GM19463 (cell line): ENCODE measurements around the gene SLC22A2.
"Not testable (repeated sequence)": the region's sequence is repeated elsewhere in the genome, so short reads cannot be mapped to it uniquely, and the experiment has no call there.

Experiments
- ATAC-seq: cut with Tn5 transposase; IDR thresholded peaks from one replicate; pipeline ENCODE4 v1.9.1; 2021; ENCODE audit warnings: mild to moderate bottlenecking, moderate library complexity; ENCODE audit not compliant: unreplicated experiment

Gene SLC22A2

DNA sequence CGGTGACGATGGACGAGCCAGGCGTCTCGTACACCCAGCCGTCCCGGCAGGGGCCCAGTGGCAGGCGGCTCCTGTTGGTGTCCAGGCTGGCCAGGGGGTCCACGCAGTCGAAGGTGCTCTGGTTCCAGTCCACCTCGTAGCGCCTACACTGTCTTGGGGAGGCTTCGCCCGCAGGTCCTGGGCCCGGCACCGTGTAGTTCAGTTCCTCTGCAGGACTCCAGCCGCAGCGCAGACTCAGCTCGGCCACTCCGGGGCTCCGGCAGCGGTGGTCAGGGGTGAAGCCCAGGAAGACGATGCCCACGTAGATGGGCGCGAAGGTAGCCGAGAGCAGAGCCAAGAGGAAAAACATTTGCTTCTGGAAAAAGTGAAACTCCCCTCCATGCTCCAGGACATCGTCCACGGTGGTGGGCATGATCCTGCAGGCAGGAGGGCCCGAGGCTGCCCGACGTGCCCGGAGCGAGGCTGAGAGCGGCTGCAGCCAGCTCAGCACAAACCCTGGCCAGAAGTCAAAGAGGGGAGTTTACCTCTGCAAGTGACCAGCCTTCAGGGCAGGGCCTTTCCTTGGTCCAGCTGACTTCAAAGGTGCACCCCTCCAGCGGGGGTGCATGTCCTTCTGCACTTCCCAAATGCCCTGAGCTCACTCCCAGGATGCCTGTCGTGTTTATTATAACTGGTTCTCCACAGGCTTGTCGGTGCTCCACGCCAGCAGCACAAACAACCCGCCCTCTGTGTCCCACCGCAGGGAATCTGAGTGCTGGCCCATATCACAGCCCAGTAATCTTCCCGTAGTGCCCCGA lies at the start of gene SLC22A2:
Gene SLC22A2 (minus strand): TSS at position 476 of the 797 bp plus-strand sequence. CDS start 64 bp downstream, at position 412.
- ATAC-seq, result no peak

DNA sequence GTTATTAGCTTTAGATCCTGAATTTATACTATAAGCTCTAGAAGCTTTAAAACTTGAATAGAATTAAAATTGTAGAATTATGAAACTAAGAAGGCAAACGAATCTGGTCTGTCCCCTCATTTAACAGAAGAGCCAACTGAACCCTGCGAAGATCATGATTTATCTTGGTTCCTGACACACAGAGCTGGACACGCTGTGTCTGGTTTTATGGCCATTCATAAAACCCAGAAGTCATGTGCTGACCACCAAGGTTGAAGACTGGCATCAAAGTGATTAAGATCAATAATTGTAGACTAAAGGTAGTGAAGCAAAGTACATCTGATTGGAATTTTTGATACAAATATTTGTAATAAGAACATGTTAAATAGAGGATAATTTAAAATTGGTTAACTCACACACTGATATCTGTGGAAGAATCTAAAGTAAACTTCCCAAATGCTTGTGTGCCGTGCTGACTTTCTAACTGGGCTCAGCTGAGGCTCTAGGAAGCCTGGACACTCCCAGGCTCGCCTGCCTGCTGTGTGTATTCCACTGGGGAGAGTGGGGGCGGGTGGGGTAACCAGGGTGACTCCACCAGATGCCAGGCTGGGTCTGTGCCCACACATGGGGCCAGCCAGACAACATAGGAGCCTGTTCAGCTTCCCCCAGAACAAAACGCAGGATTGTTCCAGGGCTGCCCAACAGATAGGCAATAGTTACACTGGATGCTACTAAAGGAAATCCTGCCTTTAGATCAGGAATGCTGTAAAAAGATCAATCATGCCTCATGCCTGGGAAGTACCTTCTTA lies 47.5 kb upstream of the SLC22A2 start:
- no peak for ATAC-seq

DNA sequence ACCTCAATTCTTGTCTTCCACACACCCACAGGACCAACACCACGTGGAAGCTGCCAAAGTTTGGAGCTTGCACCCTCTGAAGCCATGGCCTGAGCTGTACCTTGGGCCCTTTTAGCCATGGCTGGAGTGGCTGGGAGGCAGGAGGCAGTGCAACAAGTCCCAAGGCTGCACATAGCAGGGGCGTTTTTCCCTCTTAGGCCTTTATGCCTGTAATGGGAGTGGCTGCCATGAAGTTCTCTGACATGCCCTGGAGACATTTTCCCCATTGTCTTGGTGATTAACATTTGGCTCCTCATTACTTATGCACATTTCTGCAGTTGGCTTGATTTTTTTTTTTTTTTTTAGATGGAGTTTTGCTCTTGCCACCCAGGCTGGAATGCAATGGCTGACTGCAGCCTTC lies 45.2 kb upstream of the SLC22A2 start:
- ATAC-seq, result no peak

DNA sequence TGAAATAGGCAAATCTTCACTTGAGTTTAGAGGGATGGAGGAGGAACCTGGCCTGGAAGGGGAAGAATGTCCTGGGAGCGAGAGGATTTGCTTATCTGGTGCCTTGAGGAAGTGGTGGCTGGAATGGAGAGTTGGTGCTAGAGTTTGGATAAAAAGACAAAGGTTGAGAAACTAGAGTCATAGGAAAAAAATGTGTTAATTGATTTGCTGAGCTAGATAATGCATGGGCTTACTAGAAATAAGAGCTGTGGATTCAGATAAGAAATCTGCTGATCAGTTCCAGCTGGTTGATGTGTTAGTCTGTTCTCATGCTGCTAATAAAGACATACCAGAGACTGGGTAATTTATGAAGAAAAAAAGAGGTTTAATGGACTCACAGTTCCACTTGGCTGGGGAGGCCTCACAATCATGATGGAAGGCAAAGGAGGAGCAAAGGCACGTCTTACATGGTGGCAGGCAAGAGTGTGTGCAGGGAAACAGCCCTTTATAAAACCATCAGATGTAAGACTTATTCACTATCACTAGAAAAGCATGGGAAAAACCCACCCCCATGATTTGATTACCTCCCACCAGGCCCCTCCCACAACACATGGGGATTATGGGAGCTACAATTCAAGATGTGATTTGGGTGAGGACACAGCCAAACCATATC lies 43.9 kb upstream of the SLC22A2 start:
- not testable (repeated sequence) for ATAC-seq

DNA sequence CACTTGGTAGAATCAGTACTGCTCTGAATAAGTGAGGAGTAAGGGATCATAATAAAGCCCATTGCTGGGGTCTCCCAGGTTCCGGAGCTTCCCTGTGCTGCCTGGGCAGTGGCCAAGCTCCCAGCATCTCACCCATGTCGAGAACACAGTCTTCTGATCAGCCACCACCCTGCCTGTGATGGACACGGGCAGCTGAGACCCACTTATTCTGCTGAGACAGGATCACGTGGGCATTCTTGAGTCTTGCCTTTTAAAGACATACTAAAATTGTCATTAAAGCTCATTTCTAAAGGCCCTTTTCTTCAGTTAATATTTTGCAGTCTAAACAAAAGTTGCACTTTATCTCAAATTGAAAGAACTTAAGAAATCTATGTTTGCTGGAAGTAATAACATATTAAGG lies 42.7 kb upstream of the SLC22A2 start:
- no peak for ATAC-seq

DNA sequence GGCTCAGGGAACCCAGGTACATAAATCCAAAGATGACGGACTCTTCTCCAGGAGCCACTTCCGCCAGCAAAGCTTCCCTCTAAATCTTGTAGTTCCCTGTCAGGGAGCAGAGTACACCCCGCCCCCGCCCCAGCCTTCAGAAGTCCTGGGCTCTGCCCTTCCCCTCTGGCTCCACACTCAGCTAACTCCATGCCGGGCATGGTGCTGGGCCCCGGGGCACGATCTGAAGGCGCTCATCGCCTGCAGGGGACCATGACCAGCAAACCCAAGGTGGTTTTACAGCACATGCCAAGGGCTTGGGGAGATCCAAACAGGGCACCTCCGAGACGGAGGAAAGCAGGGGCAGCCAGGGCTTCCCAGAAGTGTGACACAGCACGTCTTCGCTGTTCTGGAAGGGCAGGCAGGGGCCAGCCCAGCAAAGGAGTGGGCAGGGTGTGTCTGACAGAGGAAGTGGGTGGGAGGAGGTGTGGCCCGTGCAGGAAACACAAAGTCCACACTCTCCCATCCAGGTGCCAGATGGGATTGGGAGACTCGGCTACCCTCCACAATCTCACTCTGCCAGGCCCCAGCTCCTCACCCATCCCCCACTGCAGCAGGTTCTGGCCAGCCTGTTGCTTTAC lies 41.6 kb upstream of the SLC22A2 start:
- ATAC-seq, result no peak

DNA sequence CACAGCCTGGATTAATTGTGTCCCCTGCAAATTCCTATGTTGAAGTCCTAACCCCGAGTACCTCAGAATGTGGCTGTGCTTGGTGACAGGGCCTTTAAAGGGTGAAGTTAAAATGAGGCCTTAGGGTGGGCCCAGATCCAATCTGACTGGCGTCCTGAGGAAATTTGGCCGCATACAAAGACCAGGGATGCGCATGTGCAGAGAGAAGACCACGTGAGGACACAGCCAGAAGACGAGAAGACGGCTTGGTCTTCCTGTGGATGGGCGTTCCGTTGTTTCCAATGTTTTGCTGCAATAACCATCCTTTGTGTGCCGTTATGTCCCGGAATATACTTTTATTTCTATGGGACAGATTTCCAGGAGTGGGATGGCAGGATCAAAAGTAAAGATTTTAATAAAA lies 40.9 kb upstream of the SLC22A2 start:
- no peak for ATAC-seq

DNA sequence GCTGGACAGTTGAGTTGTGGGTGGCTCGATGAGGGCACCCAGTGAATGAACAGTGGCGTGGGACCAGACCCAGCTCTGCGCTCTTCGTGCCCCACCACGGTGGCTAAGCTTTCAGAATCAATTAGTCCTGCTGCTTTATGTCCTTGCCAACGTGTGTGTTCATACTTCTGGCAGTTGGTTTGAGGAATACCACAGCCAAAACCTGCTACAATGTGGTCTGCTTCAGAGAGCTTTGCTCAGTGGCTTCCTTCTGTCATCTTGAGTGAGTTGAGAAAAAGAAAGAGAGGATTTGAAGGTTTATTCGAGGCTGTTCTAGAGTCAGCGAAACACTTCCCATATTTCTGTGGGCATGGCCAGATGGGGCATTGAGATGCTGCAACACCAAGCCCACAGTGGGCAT lies 39.5 kb upstream of the SLC22A2 start:
- no peak for ATAC-seq

DNA sequence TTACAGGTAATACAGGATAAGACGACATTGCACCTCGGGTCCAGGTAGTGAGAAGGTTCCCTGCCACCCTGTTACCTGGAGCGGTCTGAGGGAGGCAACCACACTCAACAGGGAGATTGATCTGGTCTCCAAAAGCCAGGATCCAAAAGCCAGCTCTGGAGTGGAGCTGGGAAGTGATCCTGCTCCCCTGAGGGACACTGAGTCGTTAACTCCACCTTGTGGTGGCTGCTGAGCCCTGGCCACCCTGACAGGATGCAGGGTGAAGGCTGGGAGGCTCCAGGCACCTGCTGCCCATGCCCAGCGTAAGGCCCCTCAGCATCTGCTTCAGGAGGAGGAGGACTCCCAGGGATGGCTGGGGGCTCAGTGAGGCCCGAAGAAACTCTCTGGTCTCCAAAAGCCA lies 38.7 kb upstream of the SLC22A2 start:
- ATAC-seq, result no peak

DNA sequence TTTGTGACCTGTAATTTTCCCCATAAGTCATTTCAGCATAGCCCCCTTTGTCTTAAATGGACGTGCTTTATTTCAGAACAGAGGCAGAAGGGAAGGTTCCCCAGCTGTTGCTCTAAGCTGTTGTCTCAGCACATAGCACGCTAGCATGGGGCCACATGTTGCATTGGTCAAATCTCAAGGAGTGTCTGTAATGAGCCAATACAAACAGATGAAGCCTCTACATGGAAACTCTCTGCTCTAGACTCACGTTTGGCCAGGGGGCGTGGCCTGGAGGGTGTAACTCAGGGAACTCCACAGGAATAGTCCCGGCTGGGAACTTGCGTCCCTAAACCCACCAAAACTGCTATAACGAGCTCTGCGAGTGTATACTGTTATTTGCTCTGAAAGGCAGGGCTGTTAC lies 35.2 kb upstream of the SLC22A2 start:
- ATAC-seq, result no peak

DNA sequence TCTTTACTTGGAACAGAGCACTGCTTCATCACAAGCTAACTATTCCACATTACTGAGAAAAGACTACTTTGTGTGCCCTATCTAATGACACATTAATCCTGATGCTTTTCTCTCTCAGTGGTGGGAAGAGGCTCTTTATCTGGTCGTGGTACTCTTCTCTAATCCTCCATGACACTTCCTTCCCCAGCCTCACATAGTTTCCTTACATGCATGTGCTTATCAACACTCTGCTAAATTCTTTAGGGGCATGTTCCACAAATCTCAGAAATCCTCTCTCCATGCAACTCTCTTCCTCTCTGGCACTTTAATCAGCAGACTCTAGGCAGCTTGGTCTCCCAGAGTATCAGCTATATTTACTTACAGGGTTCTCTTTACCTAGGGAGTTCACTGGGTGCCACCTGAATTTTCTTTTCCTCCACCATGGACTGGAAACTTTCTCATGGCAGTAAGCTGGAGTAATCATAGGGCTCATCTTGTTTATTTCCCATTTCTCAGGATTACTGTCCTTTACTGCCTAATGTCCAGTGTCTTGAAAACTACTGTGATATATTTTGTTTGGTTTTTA lies 27.0 kb upstream of the SLC22A2 start:
- ATAC-seq, result no peak

DNA sequence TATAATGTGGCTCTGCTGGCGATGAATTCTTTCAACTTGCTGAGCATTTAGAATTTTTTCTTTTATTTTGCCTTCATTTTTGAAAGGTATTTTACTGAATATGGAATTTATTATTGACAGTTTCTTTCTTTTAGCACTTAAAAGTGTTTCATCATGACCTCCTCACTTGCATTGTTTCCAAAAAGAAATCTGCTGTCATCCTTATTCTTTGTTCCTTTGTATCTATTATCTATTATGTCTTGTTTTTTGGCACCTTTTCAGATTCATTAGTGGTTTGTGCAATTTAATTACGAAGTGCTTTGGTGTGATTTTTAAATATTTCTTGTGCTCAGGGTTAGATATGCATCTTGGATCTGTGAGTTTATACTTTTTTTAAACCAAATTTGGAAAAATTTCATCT lies 26.0 kb upstream of the SLC22A2 start:
- ATAC-seq, result no peak

DNA sequence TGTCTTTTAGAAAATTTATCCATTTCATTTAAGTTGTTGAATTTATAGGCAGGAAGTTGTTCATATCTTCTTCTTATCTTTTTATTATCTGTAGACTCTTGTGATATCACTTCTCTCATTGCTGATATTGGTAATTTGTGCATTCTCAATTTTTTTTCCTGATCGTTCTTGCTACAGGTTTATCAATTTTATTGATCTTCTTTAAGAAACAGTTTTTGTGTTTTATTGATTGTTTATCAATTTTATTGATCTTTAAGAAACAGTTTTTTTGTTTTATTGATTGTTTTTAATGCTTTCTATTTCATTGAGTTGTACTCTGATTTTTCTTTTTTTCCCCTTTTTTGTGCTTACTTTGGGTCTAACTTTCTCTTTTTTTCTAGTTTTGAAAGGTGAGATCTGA lies 23.8 kb upstream of the SLC22A2 start:
- no peak for ATAC-seq

DNA sequence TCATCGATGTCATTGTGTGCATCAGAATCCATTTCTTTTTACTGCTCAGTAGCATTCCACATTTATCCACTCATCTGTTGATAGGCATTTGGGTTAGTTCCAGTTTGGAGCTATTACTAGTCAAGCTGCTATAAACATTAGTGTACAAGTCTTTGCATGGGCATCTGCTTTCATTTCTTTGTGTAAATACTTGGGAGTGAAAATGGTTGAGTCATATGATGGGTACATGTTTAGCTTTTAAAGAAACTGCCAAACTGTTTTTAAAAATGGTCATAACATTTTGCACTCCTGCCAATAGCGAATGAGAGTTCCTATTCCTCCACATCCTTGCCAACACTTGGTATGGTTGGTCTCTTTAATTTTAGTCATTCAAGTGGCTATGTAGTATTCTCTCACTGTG lies 21.2 kb upstream of the SLC22A2 start:
- no peak for ATAC-seq

DNA sequence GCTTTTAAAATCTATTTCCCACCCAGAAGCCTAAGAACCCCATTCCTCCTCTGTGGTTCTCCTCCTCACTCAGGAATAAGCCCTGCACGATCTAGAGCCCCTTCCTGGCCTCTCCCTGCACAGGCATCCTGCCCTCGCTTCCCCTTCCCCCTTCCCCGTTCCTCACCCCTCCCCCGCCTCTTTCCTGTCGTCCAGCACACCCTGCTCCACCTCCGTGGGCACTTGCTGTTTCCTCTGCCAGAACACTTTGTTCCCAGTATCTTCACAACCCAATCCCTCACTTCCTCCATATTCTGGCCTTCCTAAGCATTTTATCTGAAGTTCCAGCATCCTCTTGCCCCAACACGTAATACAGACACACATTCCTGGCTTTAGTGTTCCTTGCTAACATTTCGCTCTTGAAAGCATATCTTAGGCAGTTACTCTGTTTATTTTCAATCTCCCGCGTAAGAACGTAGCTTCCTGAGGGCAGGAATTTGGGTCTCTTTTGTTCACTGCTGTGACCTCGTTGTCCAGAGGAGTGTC lies 20.2 kb upstream of the SLC22A2 start:
- no peak for ATAC-seq

DNA sequence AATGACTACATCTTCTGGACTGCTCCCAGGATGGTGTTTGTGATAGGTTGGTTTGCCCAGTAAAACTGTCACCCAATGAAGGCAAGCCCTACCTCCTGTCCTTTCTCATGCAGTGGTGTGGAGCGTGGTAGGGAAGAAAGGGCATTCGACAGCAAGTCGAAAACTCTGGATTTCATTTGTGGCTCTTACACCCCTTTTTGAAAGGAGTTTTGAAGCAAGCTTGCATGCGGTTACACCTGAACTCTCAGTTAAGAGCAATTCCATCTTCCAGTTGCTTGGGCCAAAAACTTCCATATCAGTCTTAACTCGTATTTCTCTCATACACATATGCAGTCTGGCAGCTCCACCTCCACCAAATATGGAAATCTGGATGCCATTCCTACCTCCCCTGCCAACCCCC lies 19.7 kb upstream of the SLC22A2 start:
- ATAC-seq, result no peak

DNA sequence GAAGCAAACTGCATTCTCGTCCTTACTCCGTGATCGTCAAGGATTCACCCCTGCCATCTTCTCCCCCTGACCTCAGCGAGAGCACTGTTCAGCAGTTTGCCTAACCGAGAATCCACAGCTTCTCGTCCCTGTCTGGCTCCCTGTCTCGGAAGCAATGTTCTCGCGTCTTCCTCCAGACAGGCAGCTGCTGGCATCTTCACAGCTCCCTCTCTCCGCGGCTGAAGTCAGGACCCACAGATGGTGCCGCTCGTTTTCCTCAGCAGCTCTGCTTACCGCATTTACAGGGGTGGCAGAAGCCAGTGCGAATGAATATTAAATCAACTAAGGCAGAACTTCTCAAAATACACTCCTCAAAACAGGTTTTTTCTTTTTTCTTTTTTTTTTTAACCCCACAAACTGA lies 18.9 kb upstream of the SLC22A2 start:
- ATAC-seq, result no peak

DNA sequence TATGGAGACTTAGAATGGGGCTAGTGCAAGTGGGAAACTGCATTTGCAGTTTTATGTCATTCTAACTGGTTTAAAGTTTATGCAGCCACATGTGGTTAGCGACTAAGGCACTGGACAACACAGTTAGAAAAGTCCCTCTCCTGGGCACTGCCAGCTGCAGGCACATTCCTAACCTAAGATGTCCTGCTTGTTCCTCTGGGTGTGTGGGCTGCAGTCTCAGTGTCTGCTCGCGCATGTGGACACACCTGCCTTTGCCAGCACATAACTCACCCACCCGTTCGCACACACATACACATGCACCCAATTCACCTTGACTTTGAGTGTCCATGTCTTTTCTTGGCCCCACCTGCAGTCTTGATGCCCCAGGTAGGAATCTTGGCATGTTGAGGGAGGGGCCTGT lies 18.5 kb upstream of the SLC22A2 start:
- no peak for ATAC-seq

DNA sequence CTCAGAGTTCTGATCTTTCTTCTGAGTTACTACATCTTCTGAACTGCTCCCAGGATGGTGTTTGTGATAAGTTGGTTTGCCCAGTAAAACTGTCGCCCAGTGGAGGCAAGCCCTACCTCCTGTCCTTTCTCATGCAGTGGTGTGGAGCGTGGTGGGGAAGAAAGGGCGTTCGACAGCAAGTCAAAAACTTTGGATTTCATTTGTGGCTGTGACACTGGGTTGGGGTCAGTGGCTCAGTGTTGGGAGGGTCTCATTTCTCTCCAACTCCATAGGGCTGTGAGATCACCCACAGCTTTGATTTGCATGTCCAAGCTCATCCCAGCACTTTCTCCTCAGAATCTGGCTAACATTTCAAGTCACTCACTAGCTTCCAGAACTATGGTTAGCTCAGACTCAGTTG lies 17.5 kb upstream of the SLC22A2 start:
- no peak for ATAC-seq

DNA sequence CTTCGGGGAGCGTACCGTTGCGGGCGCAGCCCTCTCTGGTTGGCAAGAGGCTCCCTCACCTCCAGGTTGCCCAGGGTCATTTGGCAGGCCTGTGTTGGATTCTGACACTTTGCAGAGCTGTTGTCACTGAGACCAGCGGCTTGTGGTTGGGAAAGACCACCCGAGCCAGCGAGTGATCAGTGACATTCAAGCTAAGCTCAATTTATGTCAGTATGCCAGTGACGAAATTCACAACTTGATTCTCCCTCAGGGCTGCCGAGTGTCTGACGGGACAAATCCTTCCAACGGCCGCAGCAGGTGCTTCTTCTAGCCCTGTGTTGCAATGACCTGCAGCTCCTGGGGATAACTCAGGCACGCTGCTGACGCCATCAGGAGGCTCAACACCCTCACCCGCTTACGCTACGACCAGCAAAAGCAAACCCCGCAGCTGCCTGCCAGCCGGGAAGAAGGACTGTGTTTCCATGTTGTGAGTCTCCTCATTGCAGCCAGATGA lies 16.9 kb upstream of the SLC22A2 start:
- ATAC-seq, result no peak
